Sigmoid colon (tissue), 3 donors: ENCODE measurements around the gene KEAP1.

Experiments used
- CTCF ChIP-seq, 4 experiments: fragments of 450-650 bp in 3 of 4; fragments of 200-600 bp in 1 of 4; IDR thresholded peaks; one replicate each; pipeline ENCODE4 v1.5.1; 2016 to 2019; ENCODE audit warnings: antibody characterized with exemption in 4 of 4, mild to moderate bottlenecking in 3 of 4, moderate library complexity in 2 of 4
- POLR2A ChIP-seq, 2 donors: fragments of 450-650 bp; IDR thresholded peaks; one replicate each; pipeline ENCODE4 v1.6.1; 2016; ENCODE audit warnings: antibody characterized with exemption in 2 of 2, mild to moderate bottlenecking in 2 of 2, moderate library complexity in 2 of 2

- TF ChIP-seq CTCF (IDR thresholded peaks at IDR 0.05) (no peak), POLR2A (IDR thresholded peaks at IDR 0.05) (peak; percentile 50 to 70)
Measured at GRCh38 chr19:10543420-10544241, 40.5 kb upstream of the KEAP1 start, which contains the start of gene ATG4D.
